Measurements from ENCODE around the gene PTBP1. TPM values are rescaled to one million over a fixed set of nuclear protein-coding genes. Genes with fewer than 3 reads are reported as not detected.

Gene PTBP1
- total and polyA plus RNA-seq, 9 of the 15 experiments (the other 6 are each of a cell fraction or from before 2014, with no cell fraction given), result 14.0 to 759 (median 234) TPM

DNA sequence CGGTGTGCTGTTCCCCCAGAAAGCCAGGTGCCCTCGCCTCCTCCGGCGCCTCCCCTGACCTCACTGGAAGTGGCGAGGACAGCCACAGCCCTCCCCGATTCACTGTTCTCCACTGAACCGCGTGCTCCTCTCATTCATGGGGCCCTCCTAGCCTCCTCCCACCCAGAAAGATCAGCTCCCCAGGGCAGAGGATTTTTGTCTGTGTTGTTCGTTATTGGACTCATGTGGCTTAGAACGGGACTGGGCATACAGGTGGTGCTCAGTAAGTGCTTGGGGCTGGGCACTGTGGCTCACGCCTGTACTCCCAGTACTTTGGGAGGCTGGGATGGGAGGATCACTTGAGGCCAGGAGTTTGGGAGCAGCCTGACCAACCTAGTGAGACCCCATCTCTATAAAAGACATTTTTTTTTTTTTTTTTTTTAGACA lies 47.3 kb downstream of the PTBP1 start:
- Histone ChIP-seq H3K4me2 (ENCODE audit: insufficient read depth, low read length) (peak overlapping the region; percentile 70), H3K27ac (ENCODE audit: extremely low read depth, low read depth, low read length) (no peak overlapping the region; the same call in 2 of the 3 replicates), H3K79me2 (ENCODE audit: control insufficient read depth, insufficient read depth, low read length) (no peaks in the 10 kb centered on the region), H3K9me3 (replicated peaks; ENCODE audit: control insufficient read depth, insufficient read depth, low read depth, low read length) (no peaks in the 10 kb centered on the region), H3K4me3 (peak overlapping the region; percentile 19; the same call in 1 of the 2 replicates), H3K9ac (ENCODE audit: insufficient read depth in 1 of 2, low read depth in 2 of 2, low read length in 2 of 2) (peak overlapping the region in 1 of 2 experiments; percentile 86; a peak in 2 of 4 replicates), H3K9me1 (ENCODE audit: control insufficient read depth, insufficient read depth, low read length) (no peaks in the 10 kb centered on the region), H3K27me3 (ENCODE audit: control insufficient read depth in 2 of 2, insufficient read depth in 2 of 2, low read length in 2 of 2) (no peaks in the 10 kb centered on the region), H2AFZ (ENCODE audit: low read depth, low read length) (peak overlapping the region; percentile 93), H3K36me3 (ENCODE audit: control insufficient read depth, insufficient read depth, low read length) (no peaks in the 10 kb centered on the region), H4K20me1 (replicated peaks; ENCODE audit: control insufficient read depth, insufficient read depth, low read length) (no peaks in the 10 kb centered on the region), H3K4me1 (replicated peaks in 1 of 2; ENCODE audit: control insufficient read depth in 2 of 2, insufficient read depth in 2 of 2, low read length in 2 of 2) (peaks cover 5 to 53% of the 10 kb centered on the region in 2 experiments)
- CTCF ChIA-PET (ENCODE audit: low intra/inter-chr PET ratio), result interaction anchor here (0.6 kb wide), 1 partner anchor 408 kb away, joined by 3 read pairs; no protein-coding TSS in a partner anchor
- ATAC-seq (peak; percentile 42), FAIRE-seq (peak; percentile 64), DNase-seq (ENCODE audit: extremely low read depth in 1 of 4, low spot score in 3 of 4) (peak in 1 of 4 experiments; percentile 66)
- BruUV-seq (replicated peaks), result no TSS peak
- in situ Hi-C loops (cut with MboI) (no loop called here), intact Hi-C loops (cut with micrococcal nuclease) (no loop called here)
- POLR2A ChIA-PET, result interaction anchor here (0.6 kb wide), 1 partner anchor 236 kb away, joined by 4 read pairs; no protein-coding TSS in a partner anchor
- WGBS (ENCODE audit: insufficient coverage, low coverage, missing lambda C conversion rate), result 22% methylated on average over 5 of the region's 11 CpGs
- TF ChIP-seq EP400 (IDR thresholded peaks at IDR 0.05) (peak; percentile 33; the same call in 1 of the 2 replicates), NBN (IDR thresholded peaks at IDR 0.05; ENCODE audit: low read depth) (no peak), MTA1 (IDR thresholded peaks at IDR 0.05; ENCODE audit: borderline replicate concordance) (peak; percentile 87), ZNF121 (CRISPR knock-in tag; conservative IDR thresholded peaks at IDR 0.05) (peak; percentile 99), RBM25 (IDR thresholded peaks at IDR 0.05; ENCODE audit: low read depth, low read length, severe bottlenecking) (peak; percentile 42), CBX3 (IDR thresholded peaks at IDR 0.05; ENCODE audit: borderline replicate concordance in 1 of 2, low read length in 2 of 2) (peak in 1 of 2 experiments; percentile 12; a peak in 1 of 3 replicates), SRSF1 (IDR thresholded peaks at IDR 0.05; ENCODE audit: low read depth, low read length) (no peak), KDM1A (IDR thresholded peaks at IDR 0.05) (peak; percentile 37 to 73; a peak in 1 of 4 replicates), ATF1 (CRISPR knock-in tag; IDR thresholded peaks at IDR 0.05) (no peak), ATF1 (tag; IDR thresholded peaks at IDR 0.05) (no peak), FOXP1 (CRISPR knock-in tag; IDR thresholded peaks at IDR 0.05) (0 out of 2 replicates have a peak, but pooled peaks have one; percentile 44), BCOR (IDR thresholded peaks at IDR 0.05) (peak; percentile 79), ZFP30 (CRISPR knock-in tag; IDR thresholded peaks at IDR 0.05; ENCODE audit: borderline replicate concordance) (no peak), MAZ (CRISPR knock-in tag; conservative IDR thresholded peaks at IDR 0.05 in 1 of 2, IDR thresholded peaks at IDR 0.05 in 1 of 2) (peak in 1 of 2 experiments; percentile 28; a peak in 2 of 4 replicates), L3MBTL2 (IDR thresholded peaks at IDR 0.05) (peak; percentile 59), ZNF444 (CRISPR knock-in tag; IDR thresholded peaks at IDR 0.05) (peak; percentile 57; the same call in 1 of the 2 replicates), ZKSCAN8 (CRISPR knock-in tag; IDR thresholded peaks at IDR 0.05) (peak; percentile 65; the same call in 1 of the 2 replicates), ZNF436 (CRISPR knock-in tag; IDR thresholded peaks at IDR 0.05) (no peak), HMG20A (CRISPR knock-in tag; conservative IDR thresholded peaks at IDR 0.05) (no peak)
- TF ChIP-seq, protein P1, sequence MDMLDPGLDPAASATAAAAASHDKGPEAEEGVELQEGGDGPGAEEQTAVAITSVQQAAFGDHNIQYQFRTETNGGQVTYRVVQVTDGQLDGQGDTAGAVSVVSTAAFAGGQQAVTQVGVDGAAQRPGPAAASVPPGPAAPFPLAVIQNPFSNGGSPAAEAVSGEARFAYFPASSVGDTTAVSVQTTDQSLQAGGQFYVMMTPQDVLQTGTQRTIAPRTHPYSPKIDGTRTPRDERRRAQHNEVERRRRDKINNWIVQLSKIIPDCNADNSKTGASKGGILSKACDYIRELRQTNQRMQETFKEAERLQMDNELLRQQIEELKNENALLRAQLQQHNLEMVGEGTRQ (CRISPR knock-in tag; IDR thresholded peaks at IDR 0.05), result no peak
- TF ChIP-seq, protein P2, sequence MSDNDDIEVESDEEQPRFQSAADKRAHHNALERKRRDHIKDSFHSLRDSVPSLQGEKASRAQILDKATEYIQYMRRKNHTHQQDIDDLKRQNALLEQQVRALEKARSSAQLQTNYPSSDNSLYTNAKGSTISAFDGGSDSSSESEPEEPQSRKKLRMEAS (CRISPR knock-in tag; IDR thresholded peaks at IDR 0.05), result peak; percentile 86
- TF ChIP-seq, protein P3, sequence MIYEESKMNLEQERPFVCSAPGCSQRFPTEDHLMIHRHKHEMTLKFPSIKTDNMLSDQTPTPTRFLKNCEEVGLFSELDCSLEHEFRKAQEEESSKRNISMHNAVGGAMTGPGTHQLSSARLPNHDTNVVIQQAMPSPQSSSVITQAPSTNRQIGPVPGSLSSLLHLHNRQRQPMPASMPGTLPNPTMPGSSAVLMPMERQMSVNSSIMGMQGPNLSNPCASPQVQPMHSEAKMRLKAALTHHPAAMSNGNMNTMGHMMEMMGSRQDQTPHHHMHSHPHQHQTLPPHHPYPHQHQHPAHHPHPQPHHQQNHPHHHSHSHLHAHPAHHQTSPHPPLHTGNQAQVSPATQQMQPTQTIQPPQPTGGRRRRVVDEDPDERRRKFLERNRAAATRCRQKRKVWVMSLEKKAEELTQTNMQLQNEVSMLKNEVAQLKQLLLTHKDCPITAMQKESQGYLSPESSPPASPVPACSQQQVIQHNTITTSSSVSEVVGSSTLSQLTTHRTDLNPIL (CRISPR knock-in tag; IDR thresholded peaks at IDR 0.05), result no peak

Data from K562 (cell line).